ENCODE measurements around the gene NRP1.
A peak's percentile ranks its signal among the peaks of the same experiment; 100 is the strongest.

NRP1 gene

GRCh38 chr10:33215635-33216034 lies 118.8 kb downstream of the NRP1 start:
- WGBS (ENCODE audit: extremely low coverage, insufficient coverage, insufficient read length), result no CpG with 5 or more reads among the region's 3 CpGs
- Histone ChIP-seq H3K27ac (ENCODE audit: low read depth, low read length) (no peak overlapping the region), H3K14ac (ENCODE audit: low read length) (no peak overlapping the region), H4K91ac (ENCODE audit: low read depth, low read length) (no peak overlapping the region), H4K8ac (ENCODE audit: low read depth, low read length) (no peak overlapping the region), H2BK120ac (ENCODE audit: insufficient read depth, low read length, poor library complexity) (no peak overlapping the region), H3K36me3 (ENCODE audit: control insufficient read depth in 1 of 2, insufficient read depth in 2 of 2, low read length in 2 of 2) (peaks cover 15 to 18% of the 10 kb centered on the region in 2 experiments), H3K79me2 (ENCODE audit: control insufficient read depth, insufficient read depth, low read length, poor library complexity) (no peaks in the 10 kb centered on the region), H3K79me1 (ENCODE audit: low read length) (no peaks in the 10 kb centered on the region), H3K9me3 (ENCODE audit: insufficient read depth, low read depth, low read length) (no peaks in the 10 kb centered on the region), H3K4me1 (ENCODE audit: control insufficient read depth in 1 of 2, insufficient read depth in 2 of 2, low read length in 2 of 2) (no peaks in the 10 kb centered on the region), H3K9ac (ENCODE audit: low read length) (no peak overlapping the region), H3K27me3 (ENCODE audit: insufficient read depth, low read length) (no peaks in the 10 kb centered on the region), H2BK5ac (ENCODE audit: low read depth, low read length, poor library complexity) (no peak overlapping the region), H2AK5ac (ENCODE audit: low read length) (no peak overlapping the region), H3K18ac (ENCODE audit: low read length) (no peak overlapping the region), H3K4ac (ENCODE audit: low read depth, low read length) (no peak overlapping the region), H3K23ac (ENCODE audit: low read length) (no peak overlapping the region), H4K12ac (ENCODE audit: low read depth, low read length) (no peak overlapping the region), H2AFZ (ENCODE audit: insufficient read depth, low read length, poor library complexity) (no peak overlapping the region), H3K4me2 (ENCODE audit: low read length) (no peak overlapping the region), H2BK12ac (ENCODE audit: low read length) (no peak overlapping the region), H3K4me3 (ENCODE audit: low read depth, low read length) (no peak overlapping the region)
- DNase-seq, result peak; percentile 63 to 81

- no peaks in the 10 kb centered on the region for H3K27me3 ChIP-seq (ENCODE audit: insufficient read depth, low read length)
- no peak overlapping the region for H4K91ac ChIP-seq (ENCODE audit: low read depth, low read length)
- no peaks in the 10 kb centered on the region for H3K9me3 ChIP-seq (ENCODE audit: insufficient read depth, low read depth, low read length)
- no peak overlapping the region for H3K27ac ChIP-seq (ENCODE audit: low read depth, low read length)
- peaks cover 15 to 18% of the 10 kb centered on the region in 2 experiments for H3K36me3 ChIP-seq (ENCODE audit: control insufficient read depth in 1 of 2, insufficient read depth in 2 of 2, low read length in 2 of 2)
- no peak overlapping the region for H3K4me2 ChIP-seq (ENCODE audit: low read length)
- H4K8ac ChIP-seq (ENCODE audit: low read depth, low read length), result no peak overlapping the region
- no peaks in the 10 kb centered on the region for H3K79me2 ChIP-seq (ENCODE audit: control insufficient read depth, insufficient read depth, low read length, poor library complexity)
- H3K23ac ChIP-seq (ENCODE audit: low read length), result no peak overlapping the region
- no peak overlapping the region for H2BK120ac ChIP-seq (ENCODE audit: insufficient read depth, low read length, poor library complexity)
- H2BK12ac ChIP-seq (ENCODE audit: low read length), result no peak overlapping the region
- no peak overlapping the region for H2AK5ac ChIP-seq (ENCODE audit: low read length)
- no peak overlapping the region for H3K9ac ChIP-seq (ENCODE audit: low read length)
- peak; percentile 71 to 88 for DNase-seq
- no peak overlapping the region for H2BK5ac ChIP-seq (ENCODE audit: low read depth, low read length, poor library complexity)
- H3K14ac ChIP-seq (ENCODE audit: low read length), result no peak overlapping the region
- no peak overlapping the region for H4K12ac ChIP-seq (ENCODE audit: low read depth, low read length)
- no CpG with 5 or more reads among the region's 2 CpGs for WGBS (ENCODE audit: extremely low coverage, insufficient coverage, insufficient read length)
- no peaks in the 10 kb centered on the region for H3K79me1 ChIP-seq (ENCODE audit: low read length)
- no peak overlapping the region for H3K18ac ChIP-seq (ENCODE audit: low read length)
- no peak overlapping the region for H2AFZ ChIP-seq (ENCODE audit: insufficient read depth, low read length, poor library complexity)
- no peaks in the 10 kb centered on the region for H3K4me1 ChIP-seq (ENCODE audit: control insufficient read depth in 1 of 2, insufficient read depth in 2 of 2, low read length in 2 of 2)
- H3K4me3 ChIP-seq (ENCODE audit: low read depth, low read length), result no peak overlapping the region
- no peak overlapping the region for H3K4ac ChIP-seq (ENCODE audit: low read depth, low read length)
Observed at GRCh38 chr10:33215154-33215553, 119.3 kb downstream of the NRP1 start.

GRCh38 chr10:33214174-33214573 lies 120.3 kb downstream of the NRP1 start:
- Histone ChIP-seq H3K9ac (ENCODE audit: low read length) (no peak overlapping the region), H2BK12ac (ENCODE audit: low read length) (no peak overlapping the region), H3K4me2 (ENCODE audit: low read length) (no peak overlapping the region), H4K91ac (ENCODE audit: low read depth, low read length) (no peak overlapping the region), H4K12ac (ENCODE audit: low read depth, low read length) (no peak overlapping the region), H3K4me3 (ENCODE audit: low read depth, low read length) (no peak overlapping the region), H3K4ac (ENCODE audit: low read depth, low read length) (no peak overlapping the region), H3K9me3 (ENCODE audit: insufficient read depth, low read depth, low read length) (no peaks in the 10 kb centered on the region), H3K36me3 (ENCODE audit: control insufficient read depth in 1 of 2, insufficient read depth in 2 of 2, low read length in 2 of 2) (peaks cover 18 to 20% of the 10 kb centered on the region in 2 experiments), H3K27ac (ENCODE audit: low read depth, low read length) (no peak overlapping the region), H3K27me3 (ENCODE audit: insufficient read depth, low read length) (no peaks in the 10 kb centered on the region), H3K18ac (ENCODE audit: low read length) (no peak overlapping the region), H3K4me1 (ENCODE audit: control insufficient read depth in 1 of 2, insufficient read depth in 2 of 2, low read length in 2 of 2) (no peaks in the 10 kb centered on the region), H3K23ac (ENCODE audit: low read length) (no peak overlapping the region), H2BK120ac (ENCODE audit: insufficient read depth, low read length, poor library complexity) (no peak overlapping the region), H3K79me2 (ENCODE audit: control insufficient read depth, insufficient read depth, low read length, poor library complexity) (no peaks in the 10 kb centered on the region), H3K79me1 (ENCODE audit: low read length) (no peaks in the 10 kb centered on the region), H4K8ac (ENCODE audit: low read depth, low read length) (no peak overlapping the region), H2AFZ (ENCODE audit: insufficient read depth, low read length, poor library complexity) (no peak overlapping the region), H2AK5ac (ENCODE audit: low read length) (no peak overlapping the region), H2BK5ac (ENCODE audit: low read depth, low read length, poor library complexity) (no peak overlapping the region), H3K14ac (ENCODE audit: low read length) (no peak overlapping the region)
- DNase-seq, result no peak
- no CpG with 5 or more reads among the region's 4 CpGs for WGBS (ENCODE audit: extremely low coverage, insufficient coverage, insufficient read length)

DNA sequence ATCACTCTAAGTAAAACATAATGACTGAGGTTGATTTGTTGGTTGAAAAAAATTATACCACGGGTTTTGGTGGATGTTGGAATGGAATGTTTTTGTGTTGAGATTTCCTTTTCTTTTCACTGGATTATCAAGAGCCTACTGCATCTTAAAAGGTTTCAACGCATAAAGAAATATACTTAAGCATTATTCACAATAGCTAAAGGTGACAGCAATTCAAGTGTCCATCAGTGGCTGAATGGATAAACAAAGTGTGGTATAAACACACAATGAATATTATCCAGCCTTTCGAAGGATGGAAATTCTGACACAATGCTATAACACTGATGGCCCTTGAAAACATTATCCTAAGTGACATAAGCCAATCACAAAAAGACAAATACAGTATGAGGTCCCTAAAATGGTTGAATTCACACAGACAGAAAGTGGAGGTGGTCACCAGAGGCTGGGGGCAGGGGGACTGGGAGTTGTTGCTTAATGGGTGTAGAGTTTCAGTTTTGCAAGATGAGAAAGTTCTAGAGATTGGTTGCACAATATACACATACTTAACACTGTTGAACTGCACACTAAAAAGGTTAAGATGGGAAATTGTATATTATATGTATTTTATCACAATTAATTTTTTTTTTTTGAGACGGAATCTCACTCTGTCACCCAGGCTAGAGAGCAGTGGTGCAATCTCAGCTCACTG lies 122.3 kb downstream of the NRP1 start:
- Histone ChIP-seq H4K12ac (ENCODE audit: low read depth, low read length) (no peak overlapping the region), H3K79me1 (ENCODE audit: low read length) (no peaks in the 10 kb centered on the region), H3K4me2 (ENCODE audit: low read length) (no peak overlapping the region), H4K91ac (ENCODE audit: low read depth, low read length) (no peak overlapping the region), H3K9me3 (ENCODE audit: insufficient read depth, low read depth, low read length) (no peaks in the 10 kb centered on the region), H3K79me2 (ENCODE audit: control insufficient read depth, insufficient read depth, low read length, poor library complexity) (no peaks in the 10 kb centered on the region), H2BK5ac (ENCODE audit: low read depth, low read length, poor library complexity) (no peak overlapping the region), H3K27me3 (ENCODE audit: insufficient read depth, low read length) (no peaks in the 10 kb centered on the region), H2BK120ac (ENCODE audit: insufficient read depth, low read length, poor library complexity) (no peak overlapping the region), H3K4me1 (ENCODE audit: control insufficient read depth in 1 of 2, insufficient read depth in 2 of 2, low read length in 2 of 2) (no peaks in the 10 kb centered on the region), H4K8ac (ENCODE audit: low read depth, low read length) (no peak overlapping the region), H3K36me3 (ENCODE audit: control insufficient read depth in 1 of 2, insufficient read depth in 2 of 2, low read length in 2 of 2) (peaks cover 25 to 29% of the 10 kb centered on the region in 2 experiments), H2AFZ (ENCODE audit: insufficient read depth, low read length, poor library complexity) (no peak overlapping the region), H3K9ac (ENCODE audit: low read length) (no peak overlapping the region), H3K14ac (ENCODE audit: low read length) (no peak overlapping the region), H3K4ac (ENCODE audit: low read depth, low read length) (no peak overlapping the region), H3K27ac (ENCODE audit: low read depth, low read length) (no peak overlapping the region), H3K23ac (ENCODE audit: low read length) (no peak overlapping the region), H2AK5ac (ENCODE audit: low read length) (no peak overlapping the region), H3K4me3 (ENCODE audit: low read depth, low read length) (no peak overlapping the region), H3K18ac (ENCODE audit: low read length) (no peak overlapping the region), H2BK12ac (ENCODE audit: low read length) (no peak overlapping the region)
- DNase-seq, result no peak
- WGBS (ENCODE audit: extremely low coverage, insufficient coverage, insufficient read length), result 100% methylated on average over 1 of the region's 4 CpGs
